IMR-90 (cell line): ENCODE data around the gene CSNK1G2. TPM values are rescaled to one million over a fixed set of nuclear protein-coding genes. Genes with fewer than 3 reads are reported as not detected.

ENCODE experiments used
- ATAC-seq: fragments of 200-7000 bp; cut with Tn5 transposase; 2 replicates; pipeline ENCODE4 v1.9.1; 2020; ENCODE audit warnings: low read depth, mild to moderate bottlenecking, moderate library complexity
- BruUV-seq: library from RNA; stranded (reverse); fragments of 400-500 nt; replicated peaks from 2 replicates; lab custom pipeline; 2021; lab: Mats Ljungman, UMichigan
- CTCF ChIA-PET: fragments of 300-600 bp; formaldehyde crosslinking; extraction: SDS; loops from one replicate; lab custom pipeline; 2021; ENCODE audit warnings: antibody characterized with exemption; lab: Yijun Ruan, JAX
- POLR2A ChIA-PET: fragments of 300-600 bp; sonication (Branson Sonifier 250); formaldehyde crosslinking; loops from one replicate; lab custom pipeline; 2022; ENCODE audit warnings: antibody characterized with exemption; ENCODE audit not compliant: unreplicated experiment; lab: Charles Lee
- DNase-seq: peaks from one replicate; pipeline ENCODE4 v3.0.0; 2013
- H2AFZ ChIP-seq: replicated peaks from 2 replicates; pipeline ENCODE3; 2013; ENCODE audit warnings: low read length, mild to moderate bottlenecking; ENCODE audit not compliant: poor library complexity
- H2AK5ac ChIP-seq: 2 replicates; pipeline ENCODE4 v1.6.1; 2013; ENCODE audit warnings: low read depth, low read length, inconsistent platforms
- H2AK9ac ChIP-seq: replicated peaks from 2 replicates; pipeline ENCODE3; 2013; ENCODE audit warnings: mild to moderate bottlenecking, low read depth, low read length, moderate library complexity; ENCODE audit not compliant: poor library complexity
- H2BK120ac ChIP-seq: 2 replicates; pipeline ENCODE4 v1.6.1; 2013; ENCODE audit warnings: low read depth, low read length, inconsistent platforms
- H2BK15ac ChIP-seq: 3 replicates; pipeline ENCODE4 v1.6.1; 2013; ENCODE audit warnings: low read depth, low read length, inconsistent platforms
- H2BK20ac ChIP-seq: 2 replicates; pipeline ENCODE4 v1.6.1; 2013; ENCODE audit warnings: low read depth, mild to moderate bottlenecking, inconsistent platforms, low read length, moderate library complexity
- H2BK5ac ChIP-seq: 2 replicates; pipeline ENCODE4 v1.6.1; 2013; ENCODE audit warnings: mild to moderate bottlenecking, low read depth, low read length, inconsistent platforms; ENCODE audit not compliant: poor library complexity, severe bottlenecking
- H3K14ac ChIP-seq: replicated peaks from 2 replicates; pipeline ENCODE4 v1.6.1; 2013; ENCODE audit warnings: low read depth, low read length, inconsistent platforms
- H3K18ac ChIP-seq: 2 replicates; pipeline ENCODE4 v1.6.1; 2013; ENCODE audit warnings: low read depth, low read length, control low read depth
- H3K23ac ChIP-seq: 2 replicates; pipeline ENCODE4 v1.6.1; 2013; ENCODE audit warnings: low read depth, low read length, inconsistent platforms
- H3K27ac ChIP-seq: 2 replicates; pipeline ENCODE4 v1.5.1; 2013; ENCODE audit warnings: mild to moderate bottlenecking, control low read depth, low read length; ENCODE audit not compliant: insufficient read depth
- H3K27me3 ChIP-seq: 2 replicates; pipeline ENCODE4 v1.6.1; 2013; ENCODE audit warnings: low read length; ENCODE audit not compliant: control insufficient read depth, insufficient read depth
- H3K36me3 ChIP-seq: 2 replicates; pipeline ENCODE4 v1.6.1; 2013; ENCODE audit warnings: low read length, mixed read lengths; ENCODE audit not compliant: control insufficient read depth, insufficient read depth
- H3K4ac ChIP-seq: 2 replicates; pipeline ENCODE4 v1.6.1; 2013; ENCODE audit warnings: low read depth, low read length, inconsistent platforms
- H3K4me1 ChIP-seq: 2 replicates; pipeline ENCODE4 v1.6.1; 2013; ENCODE audit warnings: low read length, mixed read lengths; ENCODE audit not compliant: control insufficient read depth, insufficient read depth
- H3K4me2 ChIP-seq: 2 replicates; pipeline ENCODE4 v1.6.1; 2013; ENCODE audit warnings: low read depth, mild to moderate bottlenecking, control low read depth, low read length, moderate library complexity
- H3K4me3 ChIP-seq: 2 replicates; pipeline ENCODE4 v1.5.1; 2013; ENCODE audit warnings: low read depth, mild to moderate bottlenecking, control low read depth, low read length, moderate library complexity; ENCODE audit not compliant: insufficient read depth
- H3K56ac ChIP-seq: 2 replicates; pipeline ENCODE4 v1.6.1; 2013; ENCODE audit warnings: low read length, inconsistent platforms; ENCODE audit not compliant: insufficient read depth; ENCODE audit errors: extremely low read depth
- H3K79me1 ChIP-seq, 2 experiments: 2 replicates each; pipeline ENCODE4 v1.6.1; 2013; ENCODE audit warnings: low read length in 2 of 2, inconsistent platforms in 1 of 2, low read depth in 1 of 2
- H3K9ac ChIP-seq: 2 replicates; pipeline ENCODE4 v1.6.1; 2013; ENCODE audit warnings: low read depth, low read length, control low read depth
- H3K9me1 ChIP-seq: 2 replicates; pipeline ENCODE4 v1.6.1; 2013; ENCODE audit warnings: low read length, inconsistent platforms; ENCODE audit not compliant: insufficient read depth
- H3K9me3 ChIP-seq: 2 replicates; pipeline ENCODE4 v1.6.1; 2013; ENCODE audit warnings: low read length; ENCODE audit not compliant: control insufficient read depth, insufficient read depth
- H4K20me1 ChIP-seq: 2 replicates; pipeline ENCODE4 v1.6.1; 2013; ENCODE audit warnings: low read length, inconsistent platforms; ENCODE audit not compliant: insufficient read depth
- H4K5ac ChIP-seq: 2 replicates; pipeline ENCODE4 v1.6.1; 2013; ENCODE audit warnings: mild to moderate bottlenecking, low read depth, low read length, control low read depth
- H4K8ac ChIP-seq, 2 experiments: 2 replicates each; pipeline ENCODE4 v1.6.1; 2013; ENCODE audit warnings: low read depth in 2 of 2, low read length in 2 of 2, control low read depth in 1 of 2, inconsistent platforms in 1 of 2
- H4K91ac ChIP-seq: 2 replicates; pipeline ENCODE4 v1.6.1; 2013; ENCODE audit warnings: low read depth, low read length, inconsistent platforms; ENCODE audit not compliant: insufficient read depth
- BHLHE40 ChIP-seq: fragments of 150-350 bp; IDR thresholded peaks from 2 replicates; pipeline ENCODE4 v1.6.1; 2016; ENCODE audit warnings: mild to moderate bottlenecking, low read depth, low read length
- CEBPB ChIP-seq: IDR thresholded peaks from 2 replicates; pipeline ENCODE4 v1.6.1; 2012; ENCODE audit warnings: low read depth, low read length, improper control_type of control experiment
- CHD1 ChIP-seq: IDR thresholded peaks from 2 replicates; pipeline ENCODE4 v1.6.1; 2012; ENCODE audit warnings: low read depth, low read length, improper control_type of control experiment
- FOS ChIP-seq: fragments of 150-350 bp; IDR thresholded peaks from 2 replicates; pipeline ENCODE4 v1.6.1; 2016; ENCODE audit warnings: low read depth, low read length
- MAFK ChIP-seq: IDR thresholded peaks from 2 replicates; pipeline ENCODE4 v1.6.1; 2012; ENCODE audit warnings: low read depth, low read length, improper control_type of control experiment
- MAZ ChIP-seq: IDR thresholded peaks from 2 replicates; pipeline ENCODE4 v1.6.1; 2012; ENCODE audit warnings: low read depth, mild to moderate bottlenecking, low read length, improper control_type of control experiment, moderate library complexity, borderline replicate concordance
- MXI1 ChIP-seq: IDR thresholded peaks from 2 replicates; pipeline ENCODE4 v1.6.1; 2012; ENCODE audit warnings: low read depth, mild to moderate bottlenecking, low read length, moderate library complexity, borderline replicate concordance
- NFE2L2 ChIP-seq: fragments of 150-350 bp; IDR thresholded peaks from 2 replicates; pipeline ENCODE4 v1.6.1; 2016; ENCODE audit warnings: low read depth, mild to moderate bottlenecking, low read length
- POLR2A ChIP-seq: IDR thresholded peaks from 2 replicates; pipeline ENCODE4 v1.6.1; 2012; ENCODE audit warnings: mild to moderate bottlenecking, low read depth, low read length
- RAD21 ChIP-seq: IDR thresholded peaks from 2 replicates; pipeline ENCODE4 v1.6.1; 2012; ENCODE audit warnings: low read length, improper control_type of control experiment
- RCOR1 ChIP-seq: IDR thresholded peaks from 2 replicates; pipeline ENCODE4 v1.6.1; 2012; ENCODE audit warnings: mild to moderate bottlenecking, low read length, improper control_type of control experiment; ENCODE audit not compliant: insufficient replicate concordance
- RFX5 ChIP-seq: IDR thresholded peaks from 2 replicates; pipeline ENCODE4 v1.8.0; 2012; ENCODE audit warnings: low read depth, mild to moderate bottlenecking, low read length, moderate library complexity
- SMC3 ChIP-seq: fragments of 150-350 bp; IDR thresholded peaks from 2 replicates; pipeline ENCODE4 v1.6.1; 2016; ENCODE audit warnings: low read depth, mild to moderate bottlenecking, antibody characterized with exemption, low read length, moderate library complexity
- WGBS, 2 experiments: methylation state at CpG; one replicate each; pipeline versions ENCODE4 v1.1.5 to v1.1.7; 2013; ENCODE audit warnings: missing lambda C conversion rate in 2 of 2; ENCODE audit not compliant: insufficient read length in 1 of 2; ENCODE audit errors: extremely low coverage in 2 of 2; 5-methylcytosine and 5-hydroxymethylcytosine counted together
- dilution Hi-C: fragments of 300-500 bp; cut with HindIII; formaldehyde crosslinking; loops from one replicate; pipeline ENCODE4 v1.14.3; 2018; ENCODE audit warnings: low sequenced_read_pairs; ENCODE audit not compliant: unreplicated experiment
- in situ Hi-C: fragments of 300-500 bp; cut with MboI; formaldehyde crosslinking; loops from 3 replicates; pipeline ENCODE4 v1.14.3; 2019; ENCODE audit warnings: low sequenced_read_pairs, inconsistent platforms, mixed read lengths
- intact Hi-C: fragments of 100-400 bp; cut with micrococcal nuclease; formaldehyde crosslinking; loops from 2 replicates; pipeline ENCODE4 v1.10.0; 2022
- polyA plus RNA-seq, 3 experiments: library from polyadenylated mRNA; depleted of rRNA; stranded (reverse); fragments of >200 nt; gene quantifications; 2 replicates each; pipeline ENCODE4 v1.2.3, GENCODE V29; 2012; ENCODE audit warnings: low replicate concordance in 1 of 3
- total RNA-seq: library from RNA; depleted of rRNA; stranded (reverse); fragments of >200 nt; gene quantifications from 2 replicates; pipeline ENCODE4 v1.2.3, GENCODE V29; 2012
- TF ChIP-seq, protein P1 (sequence below): fragments of 150-350 bp; IDR thresholded peaks from 2 replicates; pipeline ENCODE4 v1.6.1; 2017; ENCODE audit warnings: mild to moderate bottlenecking, antibody characterized with exemption, low read length, low read depth
- TF ChIP-seq, protein P2 (sequence below): fragments of 150-350 bp; IDR thresholded peaks from 2 replicates; pipeline ENCODE4 v1.6.1; 2016; ENCODE audit warnings: low read depth, mild to moderate bottlenecking, low read length, moderate library complexity, borderline replicate concordance
- TF ChIP-seq, protein P3 (sequence below): conservative IDR thresholded peaks from 2 replicates; pipeline ENCODE4 v1.5.1; 2012; ENCODE audit warnings: mild to moderate bottlenecking, low read depth, low read length, improper control_type of control experiment

CSNK1G2 gene
- total and polyA plus RNA-seq, 2 of the 4 experiments (the other 2 are of a cell fraction): 38.0 to 96.3 TPM

DNA sequence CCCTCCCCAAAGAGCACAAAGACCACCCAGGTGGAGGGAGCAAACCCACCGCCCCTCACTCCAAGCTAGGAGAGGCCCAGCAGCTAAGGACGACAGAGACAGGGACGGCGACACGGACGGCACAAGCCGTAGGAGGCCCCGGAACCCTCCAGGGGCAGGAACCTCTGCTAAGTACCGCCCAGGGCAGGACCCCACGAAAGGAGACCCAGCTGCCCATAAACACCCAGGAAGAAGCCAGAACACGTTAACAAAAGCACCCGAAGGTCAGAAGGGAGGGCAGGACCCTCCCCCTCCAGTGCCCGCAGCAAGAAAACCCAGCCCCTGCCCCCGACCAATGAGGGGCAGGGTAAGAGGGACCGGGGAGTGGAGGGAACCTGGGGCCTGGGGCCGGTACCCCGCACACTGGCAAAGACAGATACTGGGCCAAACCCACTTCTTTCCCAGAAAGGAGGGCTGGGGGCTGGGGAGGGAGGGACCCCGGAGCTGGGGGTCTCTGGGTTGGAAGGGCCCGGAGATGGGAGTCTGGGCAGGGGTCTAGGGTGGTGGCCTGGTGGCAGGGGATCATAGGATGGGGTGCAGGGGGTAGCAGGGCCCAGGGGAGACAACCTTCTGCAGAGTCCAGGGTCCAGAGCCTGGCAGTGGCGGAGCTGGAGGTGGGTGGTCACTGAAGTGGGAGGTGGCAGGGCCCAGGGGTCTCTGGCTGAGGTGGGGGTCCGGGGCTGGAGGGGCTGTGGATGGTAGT, 72.1 kb downstream of the CSNK1G2 start:
- no peaks in the 10 kb centered on the region for H3K9me3 ChIP-seq
- peaks cover 3 to 60% of the 10 kb centered on the region in 2 experiments; a peak in 3 of 4 replicates for H3K79me1 ChIP-seq
- H3K9ac ChIP-seq: no peak overlapping the region
- CTCF ChIA-PET: no interaction called here
- WGBS, 2 experiments: 84% methylated on average over 12 of the region's 21 CpGs; no CpG with 5 or more reads in 1 of the 2 experiments
- no peak overlapping the region for H3K56ac ChIP-seq
- H3K27ac ChIP-seq: no peak overlapping the region
- H4K20me1 ChIP-seq: peaks cover 18% of the 10 kb centered on the region
- POLR2A ChIA-PET: no interaction called here
- no peak overlapping the region for H2BK20ac ChIP-seq
- H2AK9ac ChIP-seq: peak overlapping the region; percentile 72
- dilution Hi-C loops: no loop called here
- no peak overlapping the region for H4K91ac ChIP-seq
- no peak overlapping the region for H3K18ac ChIP-seq
- H2AK5ac ChIP-seq: no peak overlapping the region
- H3K36me3 ChIP-seq: peaks cover 7% of the 10 kb centered on the region
- no peak overlapping the region for H2AFZ ChIP-seq
- TF ChIP-seq RFX5 (no peak), NFE2L2 (no peak), RCOR1 (no peak), FOS (no peak), BHLHE40 (no peak), MXI1 (no peak), POLR2A (no peak), MAZ (no peak), MAFK (no peak), RAD21 (no peak), CEBPB (no peak), SMC3 (no peak), CHD1 (no peak)
- TF ChIP-seq, protein P1, sequence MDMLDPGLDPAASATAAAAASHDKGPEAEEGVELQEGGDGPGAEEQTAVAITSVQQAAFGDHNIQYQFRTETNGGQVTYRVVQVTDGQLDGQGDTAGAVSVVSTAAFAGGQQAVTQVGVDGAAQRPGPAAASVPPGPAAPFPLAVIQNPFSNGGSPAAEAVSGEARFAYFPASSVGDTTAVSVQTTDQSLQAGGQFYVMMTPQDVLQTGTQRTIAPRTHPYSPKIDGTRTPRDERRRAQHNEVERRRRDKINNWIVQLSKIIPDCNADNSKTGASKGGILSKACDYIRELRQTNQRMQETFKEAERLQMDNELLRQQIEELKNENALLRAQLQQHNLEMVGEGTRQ: no peak
- TF ChIP-seq, protein P2, sequence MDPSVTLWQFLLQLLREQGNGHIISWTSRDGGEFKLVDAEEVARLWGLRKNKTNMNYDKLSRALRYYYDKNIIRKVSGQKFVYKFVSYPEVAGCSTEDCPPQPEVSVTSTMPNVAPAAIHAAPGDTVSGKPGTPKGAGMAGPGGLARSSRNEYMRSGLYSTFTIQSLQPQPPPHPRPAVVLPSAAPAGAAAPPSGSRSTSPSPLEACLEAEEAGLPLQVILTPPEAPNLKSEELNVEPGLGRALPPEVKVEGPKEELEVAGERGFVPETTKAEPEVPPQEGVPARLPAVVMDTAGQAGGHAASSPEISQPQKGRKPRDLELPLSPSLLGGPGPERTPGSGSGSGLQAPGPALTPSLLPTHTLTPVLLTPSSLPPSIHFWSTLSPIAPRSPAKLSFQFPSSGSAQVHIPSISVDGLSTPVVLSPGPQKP: no peak
- TF ChIP-seq, protein P3, sequence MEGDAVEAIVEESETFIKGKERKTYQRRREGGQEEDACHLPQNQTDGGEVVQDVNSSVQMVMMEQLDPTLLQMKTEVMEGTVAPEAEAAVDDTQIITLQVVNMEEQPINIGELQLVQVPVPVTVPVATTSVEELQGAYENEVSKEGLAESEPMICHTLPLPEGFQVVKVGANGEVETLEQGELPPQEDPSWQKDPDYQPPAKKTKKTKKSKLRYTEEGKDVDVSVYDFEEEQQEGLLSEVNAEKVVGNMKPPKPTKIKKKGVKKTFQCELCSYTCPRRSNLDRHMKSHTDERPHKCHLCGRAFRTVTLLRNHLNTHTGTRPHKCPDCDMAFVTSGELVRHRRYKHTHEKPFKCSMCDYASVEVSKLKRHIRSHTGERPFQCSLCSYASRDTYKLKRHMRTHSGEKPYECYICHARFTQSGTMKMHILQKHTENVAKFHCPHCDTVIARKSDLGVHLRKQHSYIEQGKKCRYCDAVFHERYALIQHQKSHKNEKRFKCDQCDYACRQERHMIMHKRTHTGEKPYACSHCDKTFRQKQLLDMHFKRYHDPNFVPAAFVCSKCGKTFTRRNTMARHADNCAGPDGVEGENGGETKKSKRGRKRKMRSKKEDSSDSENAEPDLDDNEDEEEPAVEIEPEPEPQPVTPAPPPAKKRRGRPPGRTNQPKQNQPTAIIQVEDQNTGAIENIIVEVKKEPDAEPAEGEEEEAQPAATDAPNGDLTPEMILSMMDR: no peak
- H3K4me2 ChIP-seq: no peak overlapping the region; the same call in 1 of the 2 replicates
- H2BK5ac ChIP-seq: no peak overlapping the region
- no peak overlapping the region for H4K8ac ChIP-seq
- in situ Hi-C loops: no loop called here
- H2BK15ac ChIP-seq: no peak overlapping the region
- H4K5ac ChIP-seq: no peak overlapping the region
- H3K4me1 ChIP-seq: peaks cover 14% of the 10 kb centered on the region
- no peak overlapping the region for H3K14ac ChIP-seq
- no peak overlapping the region for H3K23ac ChIP-seq
- H3K9me1 ChIP-seq: no peaks in the 10 kb centered on the region
- BruUV-seq: no TSS peak
- H3K27me3 ChIP-seq: no peaks in the 10 kb centered on the region
- no peak overlapping the region for H3K4ac ChIP-seq
- H3K4me3 ChIP-seq: no peak overlapping the region
- no peak overlapping the region for H2BK120ac ChIP-seq
- intact Hi-C loops: no loop called here
- ATAC-seq (no peak), DNase-seq (no peak)
